Measurements from ENCODE around the gene RFTN2. TPM values are rescaled to one million over a fixed set of nuclear protein-coding genes. Genes with fewer than 3 reads are reported as not detected.
"Not testable (repeated sequence)": the region's sequence is repeated elsewhere in the genome, so short reads cannot be mapped to it uniquely, and the experiment has no call there.

Gene RFTN2
- total RNA-seq, 4 donors from 2014 or later, result 13.5 to 45.8 (median 38.6) TPM

- peaks cover 0 to 86% (median 19%) of the 10 kb centered on the region in 4 donors for H3K9me3 ChIP-seq
- TF ChIP-seq EP300 (IDR thresholded peaks at IDR 0.05) (no peak), POLR2A (IDR thresholded peaks at IDR 0.05) (no peak), CTCF (IDR thresholded peaks at IDR 0.05) (no peak)
- no peaks in the 10 kb centered on the region for H3K27me3 ChIP-seq
- no peak for DNase-seq (ENCODE audit: low spot score in 2 of 2)
- peaks cover 0 to 50% (median 0%) of the 10 kb centered on the region in 3 donors for H3K36me3 ChIP-seq
- H3K27ac ChIP-seq, result no peak overlapping the region
- no peak overlapping the region for H3K4me3 ChIP-seq
- H3K4me1 ChIP-seq, result no peaks in the 10 kb centered on the region
Measured at GRCh38 chr2:197666277-197666676, 9.1 kb downstream of the RFTN2 start.

GRCh38 chr2:197661626-197662025 is 13.8 kb downstream of the RFTN2 start:
- Histone ChIP-seq H3K27ac (no peak overlapping the region), H3K4me1 (no peaks in the 10 kb centered on the region), H3K27me3 (no peaks in the 10 kb centered on the region), H3K4me3 (no peak overlapping the region), H3K36me3 (peaks cover 0 to 14% (median 0%) of the 10 kb centered on the region in 3 donors), H3K9me3 (peaks cover 0 to 59% (median 15%) of the 10 kb centered on the region in 4 donors)
- no peak for TF ChIP-seq POLR2A (IDR thresholded peaks at IDR 0.05)
- TF ChIP-seq CTCF (IDR thresholded peaks at IDR 0.05), result no peak
- no peak for TF ChIP-seq EP300 (IDR thresholded peaks at IDR 0.05)
- 76 to 79% methylated on average over 3 of the region's 3 CpGs for WGBS, 2 donors
- DNase-seq (ENCODE audit: low spot score in 2 of 2), result no peak

- DNase-seq (ENCODE audit: low spot score in 2 of 2), result no peak
- no peak overlapping the region for H3K4me3 ChIP-seq
- no peak overlapping the region for H3K27ac ChIP-seq
- peaks cover 0 to 43% (median 0%) of the 10 kb centered on the region in 3 donors for H3K36me3 ChIP-seq
- no peak for TF ChIP-seq POLR2A (IDR thresholded peaks at IDR 0.05)
- no peak for TF ChIP-seq EP300 (IDR thresholded peaks at IDR 0.05)
- TF ChIP-seq CTCF (IDR thresholded peaks at IDR 0.05), result no peak
- no peaks in the 10 kb centered on the region for H3K4me1 ChIP-seq
- H3K9me3 ChIP-seq, result peaks cover 0 to 21% (median 2%) of the 10 kb centered on the region in 4 donors
- no peaks in the 10 kb centered on the region for H3K27me3 ChIP-seq
Measured at GRCh38 chr2:197657562-197657961, 17.8 kb downstream of the RFTN2 start.

- H3K9me3 ChIP-seq, result no peaks in the 10 kb centered on the region
- H3K36me3 ChIP-seq, result peaks cover 0 to 56% (median 0%) of the 10 kb centered on the region in 3 donors
- 78 to 80% methylated on average over 3 of the region's 3 CpGs for WGBS, 2 donors
- no peaks in the 10 kb centered on the region for H3K27me3 ChIP-seq
- TF ChIP-seq POLR2A (IDR thresholded peaks at IDR 0.05), result no peak
- TF ChIP-seq EP300 (IDR thresholded peaks at IDR 0.05), result no peak
- TF ChIP-seq CTCF (IDR thresholded peaks at IDR 0.05), result no peak
- peak overlapping the region in 1 of 4 donors; percentile 26 for H3K27ac ChIP-seq
- no peak for DNase-seq (ENCODE audit: low spot score in 2 of 2)
- no peak overlapping the region for H3K4me3 ChIP-seq
- H3K4me1 ChIP-seq, result peaks cover 0 to 3% (median 0%) of the 10 kb centered on the region in 4 donors
Measured at GRCh38 chr2:197647961-197648690, 27.3 kb downstream of the RFTN2 start.

GRCh38 chr2:197641666-197642065 is 33.7 kb downstream of the RFTN2 start:
- no peak for TF ChIP-seq EP300 (IDR thresholded peaks at IDR 0.05)
- TF ChIP-seq CTCF (IDR thresholded peaks at IDR 0.05), result no peak
- no peak for TF ChIP-seq POLR2A (IDR thresholded peaks at IDR 0.05)
- no peak for DNase-seq (ENCODE audit: low spot score in 2 of 2)
- Histone ChIP-seq H3K9me3 (no peaks in the 10 kb centered on the region), H3K36me3 (peaks cover 0 to 60% (median 0%) of the 10 kb centered on the region in 3 donors), H3K27me3 (no peaks in the 10 kb centered on the region), H3K4me1 (no peaks in the 10 kb centered on the region), H3K4me3 (no peak overlapping the region), H3K27ac (no peak overlapping the region)
- 91% methylated on average over 3 of the region's 3 CpGs for WGBS, 2 donors

GRCh38 chr2:197640571-197641122 is 34.7 kb downstream of the RFTN2 start:
- not testable (repeated sequence) for DNase-seq (ENCODE audit: low spot score in 2 of 2); H3K27ac ChIP-seq; H3K9me3 ChIP-seq; H3K4me3 ChIP-seq; H3K4me1 ChIP-seq; H3K27me3 ChIP-seq
- 95 to 96% methylated on average over 17 to 19 of the region's 19 CpGs for WGBS, 2 donors
- H3K36me3 ChIP-seq, result peaks cover 0 to 52% (median 0%) of the 10 kb centered on the region in 3 donors
